Liver (tissue), 9 donors: ENCODE results near the gene LHFPL3. TPM values are rescaled to one million over a fixed set of nuclear protein-coding genes. Genes with fewer than 3 reads are reported as not detected.

ENCODE experiments used
- DNase-seq: peaks from one replicate; pipeline ENCODE4 v3.0.0-alpha.2; 2017; ENCODE audit warnings: low spot score
- H3K27ac ChIP-seq, 2 donors: one replicate each; pipeline ENCODE4 v1.7.0; 2013; ENCODE audit warnings: inconsistent platforms in 2 of 2, low read length in 2 of 2, control low read depth in 1 of 2, low read depth in 1 of 2, mild to moderate bottlenecking in 1 of 2
- H3K27me3 ChIP-seq, 4 donors: one replicate each; pipeline versions ENCODE4 v1.6.1 to v1.7.0; 2013; ENCODE audit warnings: low read length in 3 of 4, inconsistent platforms in 1 of 4, mild to moderate bottlenecking in 1 of 4, moderate library complexity in 1 of 4; ENCODE audit not compliant: control insufficient read depth in 4 of 4, insufficient read depth in 4 of 4
- H3K36me3 ChIP-seq, 4 donors: one replicate each; pipeline versions ENCODE4 v1.6.1 to v1.7.0; 2013; ENCODE audit warnings: low read length in 3 of 4, mild to moderate bottlenecking in 3 of 4, low read depth in 1 of 4, moderate library complexity in 1 of 4; ENCODE audit not compliant: control insufficient read depth in 4 of 4, insufficient read depth in 3 of 4
- H3K4me1 ChIP-seq, 4 donors: one replicate each; pipeline versions ENCODE4 v1.6.1 to v1.7.0; 2013; ENCODE audit warnings: low read length in 3 of 4, mild to moderate bottlenecking in 3 of 4, moderate library complexity in 1 of 4; ENCODE audit not compliant: control insufficient read depth in 4 of 4, insufficient read depth in 4 of 4
- H3K4me3 ChIP-seq, 3 donors: one replicate each; pipeline versions ENCODE4 v1.6.1 to v1.7.0; 2013; ENCODE audit warnings: low read length in 3 of 3, control low read depth in 1 of 3, low read depth in 1 of 3, mild to moderate bottlenecking in 1 of 3
- H3K9ac ChIP-seq, 2 donors: one replicate each; pipeline ENCODE4 v1.7.0; 2013; ENCODE audit warnings: low read length in 2 of 2, mild to moderate bottlenecking in 2 of 2, moderate library complexity in 2 of 2, control low read depth in 1 of 2, low read depth in 1 of 2
- H3K9me3 ChIP-seq, 4 donors: one replicate each; pipeline versions ENCODE4 v1.6.1 to v1.7.0; 2013; ENCODE audit warnings: low read length in 3 of 4; ENCODE audit not compliant: control insufficient read depth in 4 of 4
- ATF3 ChIP-seq: IDR thresholded peaks from 2 replicates; pipeline ENCODE4 v1.6.1; 2016; ENCODE audit warnings: antibody characterized with exemption
- CTCF ChIP-seq: fragments of 150-350 bp; IDR thresholded peaks from 2 replicates; pipeline ENCODE4 v1.5.1; 2017; ENCODE audit warnings: improper control_type of control experiment, low read depth, low read length; ENCODE audit not compliant: missing input control
- EGR1 ChIP-seq, 2 donors: IDR thresholded peaks; 2 replicates each; pipeline ENCODE4 v1.6.1; 2016 to 2018; ENCODE audit warnings: antibody characterized with exemption in 2 of 2, low read depth in 2 of 2
- FOXA1 ChIP-seq: IDR thresholded peaks from 2 replicates; pipeline ENCODE4 v1.6.1; 2016; ENCODE audit warnings: antibody characterized with exemption
- FOXA2 ChIP-seq: IDR thresholded peaks from 2 replicates; pipeline ENCODE4 v1.6.1; 2016; ENCODE audit warnings: antibody characterized with exemption
- GABPA ChIP-seq, 2 donors: IDR thresholded peaks in 1 of 2; conservative IDR thresholded peaks in 1 of 2; 2 replicates each; pipeline ENCODE4 v1.6.1; 2016; ENCODE audit warnings: antibody characterized with exemption in 2 of 2, mild to moderate bottlenecking in 1 of 2, moderate library complexity in 1 of 2
- HNF4A ChIP-seq, 2 donors: conservative IDR thresholded peaks; 2 replicates each; pipeline ENCODE4 v1.6.1; 2016; ENCODE audit warnings: antibody characterized with exemption in 2 of 2, mild to moderate bottlenecking in 2 of 2
- HNF4G ChIP-seq: IDR thresholded peaks from 2 replicates; pipeline ENCODE4 v1.6.1; 2016; ENCODE audit warnings: antibody characterized with exemption
- NR2F2 ChIP-seq: IDR thresholded peaks from 2 replicates; pipeline ENCODE4 v1.6.1; 2016; ENCODE audit warnings: antibody characterized with exemption
- RAD21 ChIP-seq, 2 donors: IDR thresholded peaks; 2 replicates each; pipeline ENCODE4 v1.6.1; 2016; ENCODE audit warnings: antibody characterized with exemption in 2 of 2, mild to moderate bottlenecking in 2 of 2
- REST ChIP-seq: IDR thresholded peaks from 2 replicates; pipeline ENCODE4 v1.6.1; 2016; ENCODE audit warnings: antibody characterized with exemption, mild to moderate bottlenecking
- RXRA ChIP-seq, 2 donors: IDR thresholded peaks; 2 replicates each; pipeline ENCODE4 v1.6.1; 2017 to 2018; ENCODE audit warnings: antibody characterized with exemption in 2 of 2, mild to moderate bottlenecking in 1 of 2
- TAF1 ChIP-seq: conservative IDR thresholded peaks from 2 replicates; pipeline ENCODE4 v1.6.1; 2016; ENCODE audit warnings: antibody characterized with exemption, mild to moderate bottlenecking
- WGBS: extraction: QIAGEN DNeasy Blood & Tissue Kit; methylation state at CpG from one replicate; pipeline ENCODE4 v1.1.7; 2013; 5-methylcytosine and 5-hydroxymethylcytosine counted together
- polyA plus RNA-seq, 2 donors: library from polyadenylated mRNA; stranded (reverse) in 1 of 2; unstranded in 1 of 2; fragments of 200-250 nt in 1 of 2; fragments of >200 nt in 1 of 2; fragmentation: Nextera tagmentation in 1 of 2; extraction: Ambion mirVana in 1 of 2; gene quantifications; one replicate each; pipeline versions ENCODE4 v1.2.1 to v1.2.3, GENCODE V29; 2013 to 2015
- total RNA-seq, 2 donors: library from RNA; depleted of rRNA; stranded (reverse); fragments of >200 nt; gene quantifications; one replicate each; pipeline ENCODE4 v1.2.3, GENCODE V29; 2014
- donor health status: healthy.
- donor health status: healthy.
- donor health status: healthy.
- donor health status: healthy.
- donor health status: healthy.

LHFPL3 gene
- total and polyA plus RNA-seq, 4 donors: not detected

GRCh38 chr7:104679085-104679484, 350.7 kb downstream of the LHFPL3 start:
- H3K27ac ChIP-seq: no peak overlapping the region
- no peaks in the 10 kb centered on the region for H3K9me3 ChIP-seq
- no peak overlapping the region for H3K9ac ChIP-seq
- no peaks in the 10 kb centered on the region for H3K27me3 ChIP-seq
- no peak for TF ChIP-seq NR2F2
- no peak for TF ChIP-seq HNF4G
- no peak for TF ChIP-seq RXRA (IDR thresholded peaks at IDR 0.05)
- TF ChIP-seq FOXA1: no peak
- no peak for TF ChIP-seq HNF4A (conservative IDR thresholded peaks at IDR 0.05)
- TF ChIP-seq GABPA (IDR thresholded peaks at IDR 0.05 in 1 of 2, conservative IDR thresholded peaks at IDR 0.05 in 1 of 2): no peak
- no peaks in the 10 kb centered on the region for H3K36me3 ChIP-seq
- no peak overlapping the region for H3K4me3 ChIP-seq
- 90% methylated on average over 1 of the region's 1 CpG for WGBS
- no peak for DNase-seq
- no peaks in the 10 kb centered on the region for H3K4me1 ChIP-seq

GRCh38 chr7:104686286-104686685, 357.9 kb downstream of the LHFPL3 start:
- no peaks in the 10 kb centered on the region for H3K9me3 ChIP-seq
- H3K27ac ChIP-seq: no peak overlapping the region
- H3K9ac ChIP-seq: no peak overlapping the region
- H3K4me3 ChIP-seq: no peak overlapping the region
- no peaks in the 10 kb centered on the region for H3K36me3 ChIP-seq
- H3K27me3 ChIP-seq: peaks cover 0 to 2% (median 0%) of the 10 kb centered on the region in 4 donors
- TF ChIP-seq ATF3 (no peak), FOXA2 (no peak), HNF4A (conservative IDR thresholded peaks at IDR 0.05) (no peak), NR2F2 (no peak), RAD21 (IDR thresholded peaks at IDR 0.05) (no peak), CTCF (no peak), FOXA1 (no peak)
- no peaks in the 10 kb centered on the region for H3K4me1 ChIP-seq
- no peak for DNase-seq
- 66% methylated on average over 1 of the region's 1 CpG for WGBS

GRCh38 chr7:104694710-104695109, 366.3 kb downstream of the LHFPL3 start:
- DNase-seq: no peak
- Histone ChIP-seq H3K4me1 (no peaks in the 10 kb centered on the region), H3K9ac (no peak overlapping the region), H3K27ac (no peak overlapping the region), H3K36me3 (no peaks in the 10 kb centered on the region), H3K9me3 (no peaks in the 10 kb centered on the region), H3K4me3 (no peak overlapping the region), H3K27me3 (peaks cover 0 to 2% (median 0%) of the 10 kb centered on the region in 4 donors)
- TF ChIP-seq HNF4G (no peak), RAD21 (IDR thresholded peaks at IDR 0.05) (no peak), TAF1 (no peak), EGR1 (IDR thresholded peaks at IDR 0.05; ENCODE audit: low read depth in 2 of 2) (no peak), REST (no peak), NR2F2 (no peak)
- 75% methylated on average over 2 of the region's 2 CpGs for WGBS
